ENCODE data around the gene PRR15. TPM values are rescaled to one million over a fixed set of nuclear protein-coding genes. Genes with fewer than 3 reads are reported as not detected.

PRR15 gene
- total RNA-seq, 1 donor from 2014 or later, result 6.6 TPM

- DNase-seq (ENCODE audit: low spot score in 2 of 2, unreplicated experiment in 2 of 2), result no peak
- peaks cover 9% of the 10 kb centered on the region for H3K9me3 Mint-ChIP-seq
- H3K36me3 Mint-ChIP-seq, result peaks cover 4% of the 10 kb centered on the region
- no peak overlapping the region for H3K4me3 Mint-ChIP-seq
- H3K27ac Mint-ChIP-seq, result no peak overlapping the region
- H3K27me3 Mint-ChIP-seq (ENCODE audit: low read depth), result no peaks in the 10 kb centered on the region
- H3K4me1 Mint-ChIP-seq, result peaks cover 3% of the 10 kb centered on the region
- TF ChIP-seq CTCF (IDR thresholded peaks at IDR 0.05; ENCODE audit: unreplicated experiment), result peak; percentile 59
Observed at GRCh38 chr7:29588900-29589696, 25.5 kb downstream of the PRR15 start.

GRCh38 chr7:29592866-29593265 lies 29.2 kb downstream of the PRR15 start:
- no peak for DNase-seq (ENCODE audit: low spot score in 2 of 2, unreplicated experiment in 2 of 2)
- no peak overlapping the region for H3K27ac Mint-ChIP-seq
- H3K4me3 Mint-ChIP-seq, result no peak overlapping the region
- TF ChIP-seq CTCF (IDR thresholded peaks at IDR 0.05; ENCODE audit: unreplicated experiment), result no peak
- H3K36me3 Mint-ChIP-seq, result peaks cover 4% of the 10 kb centered on the region
- H3K27me3 Mint-ChIP-seq (ENCODE audit: low read depth), result no peaks in the 10 kb centered on the region
- H3K9me3 Mint-ChIP-seq, result peaks cover 9% of the 10 kb centered on the region
- H3K4me1 Mint-ChIP-seq, result peaks cover 8% of the 10 kb centered on the region

- Mint-ChIP-seq H3K4me3 (no peak overlapping the region), H3K36me3 (peaks cover 4% of the 10 kb centered on the region), H3K4me1 (peaks cover 8% of the 10 kb centered on the region), H3K27ac (no peak overlapping the region), H3K27me3 (ENCODE audit: low read depth) (no peaks in the 10 kb centered on the region), H3K9me3 (peaks cover 9% of the 10 kb centered on the region)
- no peak for TF ChIP-seq CTCF (IDR thresholded peaks at IDR 0.05; ENCODE audit: unreplicated experiment)
- DNase-seq (ENCODE audit: low spot score in 2 of 2, unreplicated experiment in 2 of 2), result no peak
Observed at GRCh38 chr7:29593459-29593858, 29.8 kb downstream of the PRR15 start.

GRCh38 chr7:29596593-29597178 lies 33.1 kb downstream of the PRR15 start:
- TF ChIP-seq CTCF (IDR thresholded peaks at IDR 0.05; ENCODE audit: unreplicated experiment), result no peak
- Mint-ChIP-seq H3K4me1 (peaks cover 12% of the 10 kb centered on the region), H3K27me3 (ENCODE audit: low read depth) (no peaks in the 10 kb centered on the region), H3K36me3 (no peaks in the 10 kb centered on the region), H3K27ac (peak overlapping the region; percentile 65), H3K4me3 (no peak overlapping the region), H3K9me3 (no peaks in the 10 kb centered on the region)
- DNase-seq (ENCODE audit: low spot score in 2 of 2, unreplicated experiment in 2 of 2), result no peak

- H3K27ac Mint-ChIP-seq, result no peak overlapping the region
- TF ChIP-seq CTCF (IDR thresholded peaks at IDR 0.05; ENCODE audit: unreplicated experiment), result no peak
- no peaks in the 10 kb centered on the region for H3K36me3 Mint-ChIP-seq
- H3K4me3 Mint-ChIP-seq, result no peak overlapping the region
- DNase-seq (ENCODE audit: low spot score in 2 of 2, unreplicated experiment in 2 of 2), result no peak
- H3K9me3 Mint-ChIP-seq, result no peaks in the 10 kb centered on the region
- peaks cover 12% of the 10 kb centered on the region for H3K4me1 Mint-ChIP-seq
- no peaks in the 10 kb centered on the region for H3K27me3 Mint-ChIP-seq (ENCODE audit: low read depth)
Observed at GRCh38 chr7:29597266-29597665, 33.6 kb downstream of the PRR15 start.

Data from mesothelial cell of epicardium (in vitro differentiated cells).